Ureter (tissue), 1 donor: ENCODE data around the gene TRABD2B. TPM values are rescaled to one million over a fixed set of nuclear protein-coding genes. Genes with fewer than 3 reads are reported as not detected.

Experiments used
- DNase-seq: peaks from one replicate; pipeline ENCODE4 v3.0.0-alpha.2; 2020; ENCODE audit warnings: low spot score
- total RNA-seq: library from RNA; stranded (reverse); gene quantifications from one replicate; pipeline ENCODE4 v1.2.4, GENCODE V29; 2023
- donor health status: DM: yes; HTN: yes; CAD: no.

TRABD2B gene
- total RNA-seq, 1 donor from 2014 or later: 4.6 TPM

DNA sequence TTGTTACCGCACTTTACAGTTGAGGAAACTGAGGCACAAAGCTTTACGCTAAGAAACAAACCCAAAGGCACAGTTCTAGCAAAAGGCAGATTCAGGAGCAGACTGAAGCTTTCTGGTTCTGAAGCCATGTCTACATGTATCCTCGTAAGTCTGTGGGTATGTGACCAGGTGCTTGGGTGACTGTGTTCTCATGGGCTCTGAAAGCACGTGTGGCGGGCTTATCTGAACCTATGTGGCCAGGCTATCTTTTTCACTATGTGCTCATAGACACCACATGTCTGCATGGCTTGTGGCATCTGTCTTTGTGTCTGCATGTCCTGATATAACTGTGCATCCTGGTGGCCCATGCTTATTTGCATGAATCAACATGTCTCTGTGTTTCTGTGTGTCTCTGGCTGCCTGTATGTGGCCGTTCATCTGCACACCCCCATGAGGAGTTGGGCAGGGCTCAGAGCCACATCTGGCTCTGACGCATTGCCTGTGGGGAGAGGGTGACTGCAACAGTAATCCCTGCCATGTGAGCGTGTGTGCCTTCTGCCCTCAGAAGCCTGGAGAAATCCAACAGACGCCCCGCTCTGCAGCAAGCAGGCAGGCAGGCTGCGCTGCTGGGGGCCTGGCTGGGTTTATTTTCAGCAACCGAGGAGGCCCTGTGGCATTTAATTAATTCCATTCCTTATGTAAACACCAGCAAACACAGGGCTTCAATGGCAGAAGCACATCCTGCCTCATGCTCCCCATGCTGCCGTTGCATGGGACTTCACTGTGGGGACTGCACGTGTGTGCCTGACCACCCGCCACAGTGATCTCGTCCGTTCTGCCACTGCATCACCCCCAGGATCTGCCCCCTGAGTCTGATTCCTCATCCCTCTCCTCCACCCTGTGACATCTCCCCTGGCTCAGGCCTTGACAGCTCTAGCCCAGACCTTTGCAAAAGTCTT is 115.4 kb downstream of the TRABD2B start:
- DNase-seq: no peak

DNA sequence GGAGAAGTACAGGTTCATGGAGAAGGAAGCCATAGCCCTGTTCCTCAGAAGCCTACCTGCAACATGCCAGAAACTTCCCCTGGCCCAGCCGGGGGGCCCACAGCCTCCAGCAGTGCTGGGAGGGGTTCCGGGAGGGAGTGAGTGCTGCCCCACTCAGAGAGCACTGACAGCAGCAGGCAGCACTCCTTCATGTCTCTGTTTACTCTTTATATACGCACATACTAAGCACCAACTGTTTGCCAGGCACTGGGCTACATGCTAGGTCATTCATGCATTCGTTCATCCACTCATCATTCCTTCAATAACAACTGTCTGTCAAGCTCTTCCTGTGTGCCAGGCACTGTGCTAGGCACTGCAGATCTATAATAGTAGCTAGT is 120.6 kb downstream of the TRABD2B start:
- DNase-seq: no peak

DNA sequence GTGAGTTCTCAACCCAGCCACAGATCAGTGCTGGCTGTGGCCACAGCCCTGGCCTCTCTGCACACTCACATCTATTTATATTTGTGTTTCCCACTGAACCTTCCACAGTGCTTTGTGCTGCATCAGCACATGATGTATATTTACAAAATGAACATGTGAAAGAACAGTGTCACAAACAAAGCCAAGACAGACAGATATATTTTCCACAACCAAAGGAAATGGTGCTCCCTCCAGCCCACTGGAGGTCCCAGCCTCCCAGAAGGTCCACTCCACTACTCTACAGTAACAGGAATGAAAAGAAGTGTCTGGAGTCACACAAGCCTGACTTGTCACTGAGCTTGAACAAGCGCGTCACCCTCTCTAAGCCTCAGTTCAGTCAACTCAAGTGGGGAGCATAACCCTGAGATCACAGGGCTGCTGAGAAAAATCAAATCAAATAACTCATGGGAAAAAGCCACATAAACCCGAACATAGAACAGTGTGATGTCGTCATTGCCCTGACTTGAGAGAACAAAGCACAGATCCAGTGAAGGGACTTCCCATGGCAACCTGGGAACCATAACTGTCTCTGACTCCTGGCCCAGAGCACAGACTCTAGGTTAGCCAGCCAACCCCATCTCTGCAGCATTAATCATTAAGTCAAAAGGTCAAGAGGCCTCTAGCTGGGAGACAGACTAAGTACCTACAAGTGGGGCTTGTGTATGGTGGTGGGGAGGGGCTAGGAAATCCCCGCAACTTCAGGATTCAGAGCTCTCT is 121.2 kb downstream of the TRABD2B start:
- DNase-seq: no peak

DNA sequence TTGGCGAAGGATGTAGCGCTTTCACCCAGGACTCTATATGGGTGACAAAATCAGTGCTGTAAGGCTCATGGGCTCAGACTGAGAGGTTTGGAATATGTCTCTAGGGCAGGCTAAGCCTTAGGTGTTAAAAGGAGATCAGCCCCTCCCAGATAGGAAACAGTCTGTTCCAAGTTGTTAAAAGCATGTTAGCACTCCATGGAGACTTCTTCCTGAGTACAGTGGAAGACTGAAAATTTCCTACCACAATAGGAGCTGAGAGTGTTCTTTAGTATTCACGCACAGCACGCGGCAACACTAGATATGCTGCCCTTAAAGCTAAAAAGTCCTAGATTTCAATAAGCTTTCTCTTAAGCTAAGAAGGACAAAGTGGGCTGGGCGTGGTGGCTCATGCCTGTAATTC is 122.1 kb downstream of the TRABD2B start:
- no peak for DNase-seq

DNA sequence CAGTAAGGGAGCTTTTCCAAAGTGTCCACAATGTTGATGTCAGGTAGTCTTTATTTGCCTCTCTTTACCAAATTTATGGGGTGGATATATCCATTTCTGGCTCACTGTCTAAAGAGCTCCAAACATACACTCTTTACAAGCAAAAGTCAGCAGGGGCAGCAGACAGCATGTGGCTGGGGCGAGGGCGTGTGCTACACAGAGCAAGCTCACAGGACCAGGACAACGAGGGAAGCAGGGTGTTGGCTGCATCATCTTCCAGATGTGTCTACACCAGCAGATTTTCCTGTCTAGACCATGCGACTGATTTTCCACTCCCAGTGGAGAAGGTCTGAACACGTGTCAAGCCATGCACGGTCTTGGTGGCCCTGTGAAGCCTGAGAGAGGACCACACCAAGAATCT is 123.8 kb downstream of the TRABD2B start:
- DNase-seq: no peak

DNA sequence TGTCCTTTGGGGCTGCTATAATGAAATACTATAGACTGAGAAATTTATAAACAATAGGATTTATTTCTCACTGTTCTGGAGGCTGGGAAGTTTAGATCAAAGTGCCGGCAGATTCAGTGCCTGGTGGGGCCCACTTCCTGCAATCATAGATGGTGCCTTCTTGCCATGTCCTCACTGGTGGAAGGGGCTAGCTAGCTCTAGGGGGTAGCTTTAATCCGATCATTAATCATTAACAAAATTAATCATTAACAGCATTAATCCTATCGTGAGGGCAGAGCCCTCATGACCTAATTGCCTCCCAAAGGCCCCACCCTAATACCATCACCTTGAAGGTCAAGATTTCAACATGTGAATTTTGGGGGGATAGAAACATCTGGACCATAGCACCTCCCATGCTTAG is 124.3 kb downstream of the TRABD2B start:
- no peak for DNase-seq

DNA sequence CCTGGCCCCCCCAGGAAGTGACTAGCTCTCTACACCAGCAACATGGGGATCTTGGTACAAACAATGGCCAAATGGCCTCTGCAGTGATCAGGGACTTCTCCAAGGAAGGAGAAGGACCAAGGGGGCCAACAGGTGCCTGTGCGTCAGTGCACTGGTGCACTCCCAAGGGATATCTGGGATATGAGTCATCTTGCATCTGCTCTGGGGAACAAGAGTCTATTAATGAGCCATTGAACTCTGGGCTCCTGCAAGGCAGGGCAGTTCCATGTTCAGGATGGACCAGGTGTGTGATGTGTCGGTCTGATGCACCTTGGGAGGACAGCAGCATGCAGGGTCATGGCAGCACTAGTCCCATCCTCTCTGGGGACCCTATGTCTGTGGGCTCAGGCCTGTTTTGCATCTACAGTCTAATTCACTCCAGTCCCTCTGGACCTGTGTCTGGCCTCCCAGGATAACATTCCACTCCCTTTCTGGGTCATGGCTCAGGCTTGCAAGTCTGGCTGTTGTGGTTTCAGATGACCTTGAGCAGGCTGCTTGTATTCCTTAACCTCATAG is 125.3 kb downstream of the TRABD2B start:
- DNase-seq: no peak

DNA sequence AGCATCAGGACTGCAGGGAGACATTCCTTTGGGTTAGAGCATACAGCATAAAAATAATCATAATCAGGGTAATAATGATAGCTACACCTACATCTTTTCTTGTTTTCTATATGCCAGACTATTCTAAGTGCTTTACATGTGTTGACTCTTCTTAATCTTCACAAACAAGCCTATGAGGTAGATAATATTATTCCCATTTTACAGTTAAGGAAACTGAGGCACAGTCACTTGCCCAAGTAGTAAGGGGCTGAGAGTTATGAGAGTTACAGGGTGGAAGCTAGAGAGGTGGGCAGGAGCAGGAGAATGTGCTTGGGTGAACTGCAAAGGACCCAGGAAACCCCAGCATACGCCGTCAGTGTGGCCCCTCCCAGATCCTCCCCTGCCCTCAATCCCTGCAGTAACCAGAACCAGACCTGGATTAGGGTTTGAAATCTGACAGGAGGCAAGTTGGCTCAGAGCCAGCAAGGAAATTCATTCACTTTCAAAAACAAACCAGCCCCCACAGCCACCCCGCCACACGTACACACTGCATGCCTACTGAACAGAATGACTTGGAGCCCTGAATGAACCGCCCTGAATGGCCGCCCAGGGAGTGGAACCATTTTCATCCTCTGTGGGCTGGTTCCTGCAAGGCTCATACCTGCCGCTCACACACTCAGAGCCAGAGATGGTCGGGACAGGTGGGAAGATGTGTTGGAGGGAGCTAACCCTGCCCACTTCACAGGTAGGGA is 126.1 kb downstream of the TRABD2B start:
- DNase-seq: no peak

DNA sequence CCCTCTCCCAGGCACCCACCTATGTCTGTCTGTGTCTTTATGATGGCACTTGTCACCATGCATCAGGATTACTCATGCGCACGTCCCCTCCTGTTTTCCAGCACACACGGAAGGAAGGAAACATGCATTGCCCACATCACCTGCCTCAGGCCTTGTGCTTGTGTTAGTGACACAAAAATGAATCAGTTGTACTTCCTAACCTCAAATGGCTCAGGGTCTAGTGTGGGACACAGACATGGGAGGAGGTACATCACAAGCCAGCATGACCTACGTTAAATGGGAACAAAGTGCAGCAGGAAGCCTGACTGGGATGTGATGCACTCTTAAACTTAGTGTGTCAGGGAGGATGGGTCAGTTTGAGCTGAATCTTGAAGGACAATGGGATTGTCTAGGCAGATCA is 126.7 kb downstream of the TRABD2B start:
- no peak for DNase-seq

DNA sequence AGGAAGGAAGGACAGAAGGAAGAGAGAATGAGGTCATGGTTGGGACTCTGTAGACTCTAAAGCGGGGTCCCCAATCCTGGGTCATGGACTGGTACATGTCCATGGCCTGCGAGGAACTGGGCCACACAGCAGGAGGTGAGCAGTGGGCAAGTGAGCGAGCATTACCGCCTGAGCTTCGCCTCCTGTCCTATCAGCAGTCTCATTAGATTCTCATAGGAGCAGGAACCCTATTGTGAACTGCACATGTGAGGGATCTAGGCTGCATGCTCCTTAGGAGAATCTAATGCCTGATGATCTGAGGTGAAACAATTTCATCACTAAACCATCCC is 128.9 kb downstream of the TRABD2B start:
- DNase-seq: no peak

DNA sequence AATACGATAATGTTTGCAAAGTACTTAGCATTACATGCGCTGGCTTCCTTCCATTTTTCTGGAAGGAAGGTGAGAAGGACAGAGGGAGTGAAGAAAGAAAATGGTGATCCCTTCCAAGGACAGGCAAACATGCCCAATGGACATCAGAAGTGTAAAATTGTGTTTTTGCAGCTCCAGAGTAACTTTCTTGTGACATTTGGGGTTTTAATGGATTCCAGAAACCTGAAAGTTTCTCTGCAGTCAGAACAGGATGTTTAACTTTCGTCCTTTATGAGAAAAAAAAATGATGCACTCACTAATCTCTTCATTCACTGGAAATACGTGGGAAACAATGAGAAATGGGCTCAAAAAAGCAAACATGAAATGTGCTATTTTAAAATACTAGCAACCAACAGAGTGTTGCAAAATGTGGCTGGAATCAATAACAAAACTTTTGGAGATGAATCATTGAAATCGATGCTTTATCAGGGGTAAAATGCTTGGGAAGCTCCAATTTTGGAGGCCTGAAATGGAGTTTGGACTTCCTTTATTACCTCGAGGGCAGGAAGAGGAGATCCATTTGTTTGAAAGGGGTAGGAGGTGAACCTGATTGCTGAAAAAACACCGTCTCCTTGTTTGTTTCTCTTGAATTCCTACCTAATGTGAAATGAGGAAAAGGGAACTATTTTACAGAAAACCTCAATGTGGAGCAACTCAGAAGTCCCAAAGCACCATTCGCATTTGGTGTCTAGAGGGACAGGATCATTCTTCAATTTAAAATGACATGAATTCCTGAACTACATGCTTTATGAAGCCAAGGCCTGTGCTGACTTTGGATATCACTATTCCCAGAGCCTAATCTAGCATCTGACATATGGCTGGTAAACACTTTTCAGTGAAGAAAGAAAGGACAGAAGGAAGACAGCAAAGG is 129.5 kb downstream of the TRABD2B start:
- DNase-seq: no peak

DNA sequence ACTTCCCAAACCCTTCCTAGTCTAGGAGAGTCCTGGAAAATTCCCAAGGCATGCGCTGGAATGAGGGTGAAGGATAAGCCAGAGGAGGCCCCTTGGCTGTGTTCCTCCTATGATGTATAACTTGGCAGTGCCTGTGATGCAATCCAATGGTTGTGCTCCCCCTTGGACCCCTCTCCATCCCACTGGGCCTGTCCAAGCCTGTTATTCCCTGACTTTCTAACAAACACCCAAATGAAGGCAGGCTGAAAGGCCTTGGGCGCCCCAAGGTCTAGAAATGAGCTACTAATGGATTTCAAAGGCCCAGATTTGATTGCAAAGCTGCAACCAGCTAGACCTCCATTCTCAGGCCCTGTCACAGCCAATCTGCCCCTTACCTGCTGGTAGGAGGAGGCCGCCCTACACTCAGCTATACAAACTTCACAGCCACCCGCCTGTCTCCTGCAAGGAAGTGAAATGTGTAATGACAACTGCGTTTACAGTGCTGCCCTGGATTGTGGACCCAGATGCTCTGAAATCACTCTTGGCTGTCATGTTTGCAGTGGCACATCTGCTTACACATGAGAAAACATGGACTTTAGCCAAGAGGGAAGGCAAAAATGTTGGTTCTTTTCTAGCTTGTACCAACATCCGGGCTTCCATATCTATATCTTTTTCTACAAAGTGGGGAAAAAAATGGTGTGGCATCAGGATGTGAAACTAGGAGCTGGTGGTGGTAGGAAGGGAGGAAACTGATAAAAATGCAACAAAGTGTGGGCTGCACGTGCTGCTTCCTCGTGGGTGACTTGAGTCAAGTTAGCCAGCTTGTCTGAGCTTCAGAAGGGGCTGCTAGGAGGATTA is 130.4 kb downstream of the TRABD2B start:
- DNase-seq: no peak

DNA sequence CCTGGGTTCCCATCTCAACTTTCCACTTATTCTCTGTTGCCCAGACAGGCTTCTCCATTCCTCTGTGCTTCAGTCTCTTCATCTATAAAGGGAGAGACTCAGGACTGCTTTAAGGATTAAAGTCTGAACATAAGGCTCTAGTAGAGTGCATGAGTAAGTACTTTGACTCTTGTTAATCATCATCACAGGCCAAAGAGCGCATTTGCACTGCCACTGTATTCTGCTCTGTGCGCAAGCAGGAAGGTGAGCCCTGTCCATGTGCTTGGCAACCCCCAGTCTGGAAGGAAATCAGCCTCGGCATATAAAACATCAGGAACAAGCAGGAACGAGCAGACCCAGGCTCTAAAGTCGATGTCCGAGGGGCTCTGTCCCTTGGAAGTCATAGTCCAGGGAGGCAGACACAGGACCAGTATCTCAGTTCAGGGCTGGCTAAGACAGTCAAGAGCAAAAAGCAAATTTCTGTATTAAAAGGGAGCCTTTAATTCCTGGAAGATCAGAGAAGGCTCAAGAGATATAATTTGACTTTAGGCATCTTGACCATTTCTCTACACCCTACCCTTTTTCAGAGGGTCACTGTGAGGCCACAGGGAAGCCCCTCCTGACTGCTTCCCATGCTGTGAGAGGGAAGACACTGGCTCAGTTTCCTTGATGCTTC is 131.2 kb downstream of the TRABD2B start:
- DNase-seq: no peak

DNA sequence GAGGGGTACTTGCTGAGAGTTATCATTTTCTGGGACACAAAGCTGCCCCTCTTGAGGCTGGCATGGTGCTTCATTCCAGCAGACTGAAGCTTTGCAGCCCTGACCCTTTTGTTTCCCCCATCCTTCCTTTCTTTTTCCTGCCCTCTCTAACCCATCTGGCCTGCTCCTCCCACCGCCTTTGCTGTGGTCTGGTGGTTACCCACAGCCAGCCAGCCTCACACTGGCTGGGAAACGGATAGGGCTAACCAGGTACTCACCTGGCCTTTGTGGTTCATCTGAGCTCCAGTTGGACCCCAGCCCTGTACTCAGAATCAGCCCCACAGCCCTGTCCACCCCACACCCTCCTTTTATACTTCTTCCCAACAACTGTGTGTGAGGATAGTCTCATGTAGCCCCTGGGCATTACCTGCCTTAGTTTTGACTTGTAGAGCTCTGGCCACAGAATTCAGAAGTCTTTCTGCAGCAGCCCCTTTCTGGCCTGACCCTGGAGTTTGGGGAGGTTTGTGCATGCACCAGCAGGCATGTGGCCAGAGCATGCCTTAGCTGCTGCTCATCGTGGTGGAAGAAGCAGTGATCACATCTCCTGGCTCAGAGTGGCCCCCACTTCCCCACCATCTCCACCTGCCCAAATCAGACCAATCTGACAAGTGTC is 138.0 kb downstream of the TRABD2B start:
- DNase-seq: no peak

DNA sequence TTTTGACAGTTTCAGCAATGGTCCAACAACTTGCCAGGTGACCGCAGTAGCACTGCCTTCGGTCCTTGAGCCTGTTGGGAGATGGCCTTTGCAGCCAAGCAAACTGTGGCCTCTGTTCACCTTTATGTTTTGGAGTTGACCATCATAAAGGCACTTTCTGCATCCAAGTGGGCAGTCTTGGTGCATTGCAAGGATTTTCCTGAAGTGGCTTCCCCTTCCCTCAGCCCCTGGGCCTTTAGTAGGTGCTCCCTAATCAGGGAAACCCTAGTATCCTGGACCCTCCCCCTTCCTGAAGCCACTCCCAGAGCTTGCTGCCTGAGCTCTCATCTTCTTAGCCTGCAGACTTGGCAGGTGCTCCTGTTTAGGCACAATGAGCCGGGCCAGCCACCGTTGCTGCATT is 140.2 kb downstream of the TRABD2B start:
- no peak for DNase-seq

DNA sequence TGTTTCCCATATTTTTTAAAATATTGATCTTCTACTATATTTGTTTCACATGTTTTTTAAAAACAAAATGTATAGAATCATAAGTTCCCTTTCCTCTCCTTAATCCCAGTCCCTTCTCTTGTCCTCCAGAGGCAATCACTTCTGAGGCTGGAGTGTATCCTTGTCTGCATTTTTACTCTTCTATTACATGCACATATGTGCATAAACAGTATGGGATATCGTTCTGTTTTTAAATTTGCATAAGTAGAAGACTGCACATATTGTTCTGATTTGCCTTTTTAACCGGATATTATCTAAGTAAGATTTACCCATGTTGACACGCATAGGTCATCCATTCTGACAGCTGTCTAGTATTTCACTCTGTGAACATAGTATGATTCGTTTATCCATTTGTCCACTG is 142.0 kb downstream of the TRABD2B start:
- no peak for DNase-seq

DNA sequence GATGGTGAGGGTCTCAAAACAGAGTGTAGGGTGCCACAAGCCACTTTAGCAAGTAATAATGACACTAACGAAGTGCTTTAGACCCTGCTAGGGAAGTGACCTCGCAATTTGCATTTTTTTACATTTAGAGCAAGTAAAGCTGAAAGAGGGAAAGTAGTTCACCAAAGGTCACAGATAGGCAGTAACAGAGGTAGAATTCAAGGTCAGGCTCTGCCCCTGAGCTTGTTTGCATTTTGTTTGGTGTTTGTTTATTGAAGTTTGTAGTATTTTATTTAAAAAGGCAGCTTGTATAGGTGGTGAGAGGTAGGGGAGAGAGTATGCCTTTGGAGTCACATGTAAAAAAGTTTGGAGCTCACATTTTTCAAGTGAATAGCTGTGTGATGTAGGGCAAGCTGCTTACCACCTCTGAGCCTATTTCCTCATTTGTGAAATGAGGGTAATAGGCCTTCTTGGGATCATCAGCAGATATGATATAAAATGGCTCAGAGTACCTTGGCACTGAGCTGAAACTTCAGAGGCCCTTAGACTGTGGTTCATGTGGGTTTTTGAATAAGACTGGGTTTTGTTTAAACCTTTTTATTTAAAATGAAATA is 142.5 kb downstream of the TRABD2B start:
- no peak for DNase-seq

DNA sequence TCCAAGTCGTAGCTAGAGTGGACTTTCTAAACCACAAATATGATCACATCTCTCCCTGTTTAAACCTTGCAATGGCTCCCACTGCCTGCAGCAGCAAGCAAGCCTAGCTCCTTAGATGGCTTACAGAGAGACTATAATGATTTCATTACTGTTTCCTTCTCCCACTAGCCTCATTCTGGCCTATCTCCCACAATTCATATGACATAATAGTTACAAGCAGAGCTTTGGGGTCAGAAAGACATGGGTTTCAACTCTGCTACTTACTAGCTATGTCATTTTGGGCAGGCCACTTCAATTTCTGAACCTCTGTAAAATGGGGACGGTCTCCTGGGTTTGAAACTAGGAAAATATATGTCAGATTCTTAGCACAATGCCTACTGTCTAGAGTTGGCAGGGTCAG is 143.3 kb downstream of the TRABD2B start:
- DNase-seq: no peak

DNA sequence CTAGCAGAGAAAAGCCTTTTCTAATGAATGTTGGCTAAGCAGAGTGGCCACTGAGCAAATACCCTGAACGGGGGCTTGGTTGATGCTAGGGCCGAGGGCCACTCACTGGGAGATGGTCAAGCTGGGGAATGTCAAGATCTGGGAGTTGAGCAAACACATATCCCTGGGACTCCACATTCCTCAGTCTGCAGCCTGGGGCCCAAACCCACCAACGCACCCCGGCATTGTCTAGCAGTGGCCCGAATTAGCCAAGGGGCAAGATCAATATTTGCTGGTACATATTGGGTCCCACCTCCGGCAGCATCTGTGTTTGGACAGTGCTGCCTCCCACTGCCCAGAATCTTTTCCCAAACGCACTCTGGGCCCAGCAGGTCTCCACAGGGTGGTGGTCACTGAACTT is 144.1 kb downstream of the TRABD2B start:
- DNase-seq: no peak
